HepG2 (cell line): ENCODE measurements around the gene MLLT11. TPM values are rescaled to one million over a fixed set of nuclear protein-coding genes. Genes with fewer than 3 reads are reported as not detected.

Experiments used
- ATAC-seq: fragments of 200-7000 bp; cut with Tn5 transposase; 3 replicates; pipeline ENCODE4 v1.9.1; 2020; ENCODE audit warnings: mild to moderate bottlenecking, moderate library complexity
- BruUV-seq: library from RNA; stranded (reverse); fragments of 400-500 nt; replicated peaks from 2 replicates; lab custom pipeline; 2021; lab: Mats Ljungman, UMichigan
- CTCF ChIA-PET: fragments of 300-600 bp; formaldehyde crosslinking; extraction: SDS; loops from one replicate; lab custom pipeline; 2021; ENCODE audit warnings: low total read pairs, inconsistent platforms, low intra/inter-chr PET ratio; lab: Yijun Ruan, JAX
- POLR2A ChIA-PET: fragments of 350-600 bp; sonication (Branson Sonifier 250); formaldehyde crosslinking; loops from one replicate; lab custom pipeline; 2020; ENCODE audit warnings: antibody characterized with exemption, inconsistent platforms; lab: Yijun Ruan, JAX
- DNase-seq: peaks from one replicate; pipeline ENCODE4 v3.0.0-alpha.2; 2015; ENCODE audit warnings: low spot score
- FAIRE-seq: peaks from 3 replicates; lab custom pipeline; 2011; peaks lifted over from hg19 to GRCh38; lab: Jason Lieb, UNC
- H2AFZ ChIP-seq: one replicate; pipeline ENCODE4 v1.6.1; 2011; ENCODE audit warnings: low read length, inconsistent platforms
- H3K27ac ChIP-seq: fragments of 300-600 bp; 3 replicates; pipeline ENCODE4 v1.8.0; 2011; ENCODE audit warnings: mixed run types, mild to moderate bottlenecking, mixed read lengths, low read length, inconsistent platforms; ENCODE audit not compliant: insufficient read depth; ENCODE audit errors: extremely low read length
- H3K27me3 ChIP-seq, 2 experiments: fragments of 200-600 bp in 1 of 2; 2 replicates in 1 of 2; 3 replicates in 1 of 2; pipeline versions ENCODE4 v1.6.0 to v1.8.0; 2011; ENCODE audit warnings: low read length in 2 of 2, mild to moderate bottlenecking in 2 of 2, moderate library complexity in 2 of 2, inconsistent platforms in 1 of 2; ENCODE audit not compliant: insufficient read depth in 2 of 2, control insufficient read depth in 1 of 2
- H3K36me3 ChIP-seq, 2 experiments: fragments of 200-600 bp in 1 of 2; replicated peaks in 1 of 2; 2 replicates in 1 of 2; 3 replicates in 1 of 2; pipeline versions ENCODE4 v1.5.1 to v1.8.0; 2011; ENCODE audit warnings: low read length in 2 of 2, inconsistent platforms in 1 of 2; ENCODE audit not compliant: insufficient read depth in 2 of 2, control insufficient read depth in 1 of 2
- H3K4me1 ChIP-seq: 2 replicates; pipeline ENCODE4 v1.5.1; 2012; ENCODE audit warnings: low read length, inconsistent platforms; ENCODE audit not compliant: insufficient read depth
- H3K4me2 ChIP-seq: 2 replicates; pipeline ENCODE4 v1.6.0; 2011; ENCODE audit warnings: low read depth, low read length, inconsistent platforms
- H3K4me3 ChIP-seq, 3 experiments: fragments of 200-600 bp in 1 of 3; sonication (generic), shearing (Covaris generic) in 1 of 3; replicated peaks in 1 of 3; 2 replicates each; pipeline ENCODE4 v1.5.1; 2011 to 2016; ENCODE audit warnings: low read length in 3 of 3, inconsistent platforms in 2 of 3, low read depth in 2 of 3, mild to moderate bottlenecking in 2 of 3, control low read depth in 1 of 3, mixed read lengths in 1 of 3; ENCODE audit not compliant: insufficient read depth in 1 of 3
- H3K79me2 ChIP-seq: one replicate; pipeline ENCODE4 v1.6.1; 2011; ENCODE audit warnings: low read length, inconsistent platforms; ENCODE audit not compliant: insufficient read depth
- H3K9ac ChIP-seq: 2 replicates; pipeline ENCODE4 v1.6.0; 2011; ENCODE audit warnings: mild to moderate bottlenecking, low read depth, low read length, inconsistent platforms; ENCODE audit not compliant: insufficient read depth
- H3K9me3 ChIP-seq: 2 replicates; pipeline ENCODE4 v1.5.1; 2012; ENCODE audit warnings: mild to moderate bottlenecking, low read length
- H4K20me1 ChIP-seq: 2 replicates; pipeline ENCODE4 v1.6.0; 2011; ENCODE audit warnings: inconsistent platforms, mild to moderate bottlenecking, low read length, moderate library complexity; ENCODE audit not compliant: insufficient read depth
- ARNTL ChIP-seq: sonication (generic); formaldehyde crosslinking; IDR thresholded peaks from 2 replicates; pipeline ENCODE4 v1.4.0; 2020; ENCODE audit warnings: mild to moderate bottlenecking, missing genetic modification reagents
- ATF1 ChIP-seq: IDR thresholded peaks from 2 replicates; pipeline ENCODE4 v1.6.1; 2016; ENCODE audit warnings: mild to moderate bottlenecking, control low read depth
- E2F1 ChIP-seq: sonication (generic); formaldehyde crosslinking; IDR thresholded peaks from 2 replicates; pipeline ENCODE4 v1.5.0; 2020; ENCODE audit warnings: missing genetic modification reagents
- E2F5 ChIP-seq: sonication (generic); formaldehyde crosslinking; conservative IDR thresholded peaks from 2 replicates; pipeline ENCODE4 v1.4.0; 2020; ENCODE audit warnings: missing genetic modification reagents
- KAT8 ChIP-seq: IDR thresholded peaks from 2 replicates; pipeline ENCODE4 v1.6.1; 2016; ENCODE audit warnings: missing genetic modification reagents, missing compliant biosample characterization
- MEIS2 ChIP-seq: sonication (generic); formaldehyde crosslinking; IDR thresholded peaks from 2 replicates; pipeline ENCODE4 v1.9.0; 2021; ENCODE audit warnings: mild to moderate bottlenecking, missing genetic modification reagents
- RNF2 ChIP-seq: fragments of 450-650 bp; conservative IDR thresholded peaks from 2 replicates; pipeline ENCODE4 v1.6.1; 2016; ENCODE audit warnings: low read depth
- SRSF1 ChIP-seq: fragments of 200-400 bp; formaldehyde crosslinking; optimal IDR thresholded peaks from 2 replicates; pipeline ENCODE3; 2017; ENCODE audit warnings: mild to moderate bottlenecking, low read depth, low read length, moderate library complexity
- STAG1 ChIP-seq: sonication (generic); formaldehyde crosslinking; IDR thresholded peaks from 2 replicates; pipeline ENCODE4 v1.4.0; 2020; ENCODE audit warnings: missing genetic modification reagents
- TBL1XR1 ChIP-seq: fragments of 150-350 bp; IDR thresholded peaks from 2 replicates; pipeline ENCODE4 v1.6.1; 2014; ENCODE audit warnings: borderline replicate concordance, low read length; ENCODE audit not compliant: partially characterized antibody
- ZBTB20 ChIP-seq: sonication (generic); formaldehyde crosslinking; IDR thresholded peaks from 2 replicates; pipeline ENCODE4 v1.8.1; 2023; ENCODE audit warnings: missing genetic modification reagents, low read depth, mild to moderate bottlenecking, borderline replicate concordance
- ZNF674 ChIP-seq: sonication (generic); formaldehyde crosslinking; IDR thresholded peaks from 2 replicates; pipeline ENCODE4 v1.5.0; 2020; ENCODE audit warnings: low read depth, mild to moderate bottlenecking, missing genetic modification reagents
- ZNF75D ChIP-seq: sonication (generic); formaldehyde crosslinking; IDR thresholded peaks from 2 replicates; pipeline ENCODE4 v1.8.1; 2023; ENCODE audit warnings: missing genetic modification reagents, mild to moderate bottlenecking, borderline replicate concordance
- ZZZ3 ChIP-seq: sonication (generic); formaldehyde crosslinking; IDR thresholded peaks from 2 replicates; pipeline ENCODE4 v1.4.0; 2020; ENCODE audit warnings: missing genetic modification reagents, mild to moderate bottlenecking, borderline replicate concordance
- WGBS: methylation state at CpG from one replicate; pipeline ENCODE4 v1.1.6; 2017; ENCODE audit warnings: low lambda C conversion rate; 5-methylcytosine and 5-hydroxymethylcytosine counted together
- in situ Hi-C: cut with HindIII; loops from 2 replicates; pipeline ENCODE4 v1.10.0; 2017; ENCODE audit warnings: low pct_unique_long_range_greater_than_20kb; ENCODE audit not compliant: extremely low pct_ligation_motif_present
- intact Hi-C: fragments of 100-400 bp; cut with micrococcal nuclease; formaldehyde crosslinking; loops from one replicate; pipeline ENCODE4 v1.10.0; 2022; ENCODE audit not compliant: unreplicated experiment
- polyA plus RNA-seq, 8 experiments: library from polyadenylated mRNA; depleted of rRNA in 3 of 8; stranded (reverse) in 7 of 8; unstranded in 1 of 8; fragments of >200 nt; fragmentation: Illumina TruSeq in 4 of 8; extraction: Trizol in 4 of 8; gene quantifications; 2 replicates each; pipeline versions ENCODE4 v1.2.1 to v1.2.3, GENCODE V29; 2011 to 2016; ENCODE audit warnings: low read depth in 4 of 8, missing spikeins in 1 of 8, mixed read lengths in 1 of 8; ENCODE audit not compliant: insufficient read depth in 1 of 8
- total RNA-seq, 5 experiments: library from RNA; depleted of rRNA; stranded (reverse); fragments of >200 nt; fragmentation: Illumina TruSeq; extraction: Trizol; gene quantifications; 2 replicates each; pipeline ENCODE4 v1.2.3, GENCODE V29; 2016; ENCODE audit warnings: low read depth in 1 of 5
- TF ChIP-seq, protein P1 (sequence below): sonication (generic); formaldehyde crosslinking; IDR thresholded peaks from 2 replicates; pipeline ENCODE4 v1.8.1; 2023; ENCODE audit warnings: mild to moderate bottlenecking, inconsistent platforms, moderate library complexity, missing genetic modification reagents, borderline replicate concordance
- TF ChIP-seq, protein P2 (sequence below): IDR thresholded peaks from 2 replicates; pipeline ENCODE4 v1.6.1; 2016
- TF ChIP-seq, protein P3 (sequence below): sonication (generic); formaldehyde crosslinking; IDR thresholded peaks from 2 replicates; pipeline ENCODE4 v1.9.0; 2022; ENCODE audit warnings: missing genetic modification reagents, mild to moderate bottlenecking, borderline replicate concordance

The MLLT11 gene
- total and polyA plus RNA-seq, 2 of the 13 experiments (the other 11 are each of a cell fraction or from before 2014, with no cell fraction given): 0.21 to 0.22 TPM

- peak overlapping the region; percentile 49 for H2AFZ ChIP-seq
- H3K4me3 ChIP-seq: peak overlapping the region; percentile 75 to 79 (median 77)
- no peak for FAIRE-seq
- H3K79me2 ChIP-seq: no peaks in the 10 kb centered on the region
- peak overlapping the region; percentile 70 for H3K9ac ChIP-seq
- peak overlapping the region; percentile 91 for H3K4me2 ChIP-seq
- BruUV-seq: TSS peak; percentile 82
- ChIA-PET CTCF (interaction anchor here (1.5 to 1.8 kb wide), 2 partner anchors 23 to 69 kb away, joined by 5 to 6 read pairs; no protein-coding TSS in a partner anchor), POLR2A (interaction anchor here (1.0 to 4.1 kb wide), 8 partner anchors 10 to 234 kb away, joined by 3 to 23 read pairs (median 4); partner anchors contain the start of genes ANXA9, CDC42SE1, MINDY1 and MLLT11)
- in situ Hi-C loops (no loop called here), intact Hi-C loops (loop anchor here (1.0 to 5.0 kb wide), 2 partner anchors 24 to 41 kb away; partner anchors contain the start of genes MINDY1 and PRUNE1)
- DNase-seq: peak; percentile 58
- no peaks in the 10 kb centered on the region for H4K20me1 ChIP-seq
- H3K4me1 ChIP-seq: peaks cover 41% of the 10 kb centered on the region
- 0 out of 5 replicates have a peak, but pooled peaks cover 0 to 7% of the 10 kb centered on the region in 2 experiments for H3K36me3 ChIP-seq
- ATAC-seq: peak; percentile 92
- H3K9me3 ChIP-seq: no peaks in the 10 kb centered on the region
- under 1% methylated on average over 16 of the region's 48 CpGs for WGBS
- no peaks in the 10 kb centered on the region for H3K27me3 ChIP-seq
- peak overlapping the region; percentile 59 for H3K27ac ChIP-seq
- TF ChIP-seq ARNTL (CRISPR knock-in tag) (no peak), ZNF674 (CRISPR knock-in tag) (no peak), KAT8 (peak; percentile 28), STAG1 (CRISPR knock-in tag) (peak; percentile 33), E2F5 (CRISPR knock-in tag) (no peak), ATF1 (no peak), SRSF1 (no peak), ZNF75D (no peak; the same call in 1 of the 2 replicates), ZZZ3 (CRISPR knock-in tag) (no peak), E2F1 (CRISPR knock-in tag) (0 out of 2 replicates have a peak, but pooled peaks have one; percentile 21), ZBTB20 (CRISPR knock-in tag) (no peak), RNF2 (no peak; the same call in 1 of the 2 replicates), TBL1XR1 (no peak), MEIS2 (CRISPR knock-in tag) (no peak)
- TF ChIP-seq, protein P1, sequence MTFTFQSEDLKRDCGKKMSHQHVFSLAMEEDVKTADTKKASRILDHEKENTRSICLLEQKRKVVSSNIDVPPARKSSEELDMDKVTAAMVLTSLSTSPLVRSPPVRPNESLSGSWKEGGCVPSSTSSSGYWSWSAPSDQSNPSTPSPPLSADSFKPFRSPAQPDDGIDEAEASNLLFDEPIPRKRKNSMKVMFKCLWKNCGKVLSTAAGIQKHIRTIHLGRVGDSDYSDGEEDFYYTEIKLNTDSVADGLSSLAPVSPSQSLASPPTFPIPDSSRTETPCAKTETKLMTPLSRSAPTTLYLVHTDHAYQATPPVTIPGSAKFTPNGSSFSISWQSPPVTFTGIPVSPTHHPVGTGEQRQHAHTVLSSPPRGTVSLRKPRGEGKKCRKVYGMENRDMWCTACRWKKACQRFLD: no peak
- TF ChIP-seq, protein P2, sequence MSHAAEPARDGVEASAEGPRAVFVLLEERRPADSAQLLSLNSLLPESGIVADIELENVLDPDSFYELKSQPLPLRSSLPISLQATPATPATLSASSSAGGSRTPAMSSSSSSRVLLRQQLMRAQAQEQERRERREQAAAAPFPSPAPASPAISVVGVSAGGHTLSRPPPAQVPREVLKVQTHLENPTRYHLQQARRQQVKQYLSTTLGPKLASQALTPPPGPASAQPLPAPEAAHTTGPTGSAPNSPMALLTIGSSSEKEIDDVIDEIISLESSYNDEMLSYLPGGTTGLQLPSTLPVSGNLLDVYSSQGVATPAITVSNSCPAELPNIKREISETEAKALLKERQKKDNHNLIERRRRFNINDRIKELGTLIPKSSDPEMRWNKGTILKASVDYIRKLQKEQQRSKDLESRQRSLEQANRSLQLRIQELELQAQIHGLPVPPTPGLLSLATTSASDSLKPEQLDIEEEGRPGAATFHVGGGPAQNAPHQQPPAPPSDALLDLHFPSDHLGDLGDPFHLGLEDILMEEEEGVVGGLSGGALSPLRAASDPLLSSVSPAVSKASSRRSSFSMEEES (CRISPR knock-in tag): no peak
- TF ChIP-seq, protein P3, sequence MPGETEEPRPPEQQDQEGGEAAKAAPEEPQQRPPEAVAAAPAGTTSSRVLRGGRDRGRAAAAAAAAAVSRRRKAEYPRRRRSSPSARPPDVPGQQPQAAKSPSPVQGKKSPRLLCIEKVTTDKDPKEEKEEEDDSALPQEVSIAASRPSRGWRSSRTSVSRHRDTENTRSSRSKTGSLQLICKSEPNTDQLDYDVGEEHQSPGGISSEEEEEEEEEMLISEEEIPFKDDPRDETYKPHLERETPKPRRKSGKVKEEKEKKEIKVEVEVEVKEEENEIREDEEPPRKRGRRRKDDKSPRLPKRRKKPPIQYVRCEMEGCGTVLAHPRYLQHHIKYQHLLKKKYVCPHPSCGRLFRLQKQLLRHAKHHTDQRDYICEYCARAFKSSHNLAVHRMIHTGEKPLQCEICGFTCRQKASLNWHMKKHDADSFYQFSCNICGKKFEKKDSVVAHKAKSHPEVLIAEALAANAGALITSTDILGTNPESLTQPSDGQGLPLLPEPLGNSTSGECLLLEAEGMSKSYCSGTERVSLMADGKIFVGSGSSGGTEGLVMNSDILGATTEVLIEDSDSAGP (CRISPR knock-in tag): peak; percentile 78
Observed at GRCh38 chr1:151047925-151048644, 12.1 kb upstream of the MLLT11 start.
